NCI-H2227 treated with DMSO at 0.1 percent for 48 hours (cell line): Measurements from ENCODE around the gene NNAT.

Experiments used
- DNase-seq: peaks from one replicate; lab custom pipeline; 2025; lab: John Stamatoyannopoulos, UW

The NNAT gene

DNA sequence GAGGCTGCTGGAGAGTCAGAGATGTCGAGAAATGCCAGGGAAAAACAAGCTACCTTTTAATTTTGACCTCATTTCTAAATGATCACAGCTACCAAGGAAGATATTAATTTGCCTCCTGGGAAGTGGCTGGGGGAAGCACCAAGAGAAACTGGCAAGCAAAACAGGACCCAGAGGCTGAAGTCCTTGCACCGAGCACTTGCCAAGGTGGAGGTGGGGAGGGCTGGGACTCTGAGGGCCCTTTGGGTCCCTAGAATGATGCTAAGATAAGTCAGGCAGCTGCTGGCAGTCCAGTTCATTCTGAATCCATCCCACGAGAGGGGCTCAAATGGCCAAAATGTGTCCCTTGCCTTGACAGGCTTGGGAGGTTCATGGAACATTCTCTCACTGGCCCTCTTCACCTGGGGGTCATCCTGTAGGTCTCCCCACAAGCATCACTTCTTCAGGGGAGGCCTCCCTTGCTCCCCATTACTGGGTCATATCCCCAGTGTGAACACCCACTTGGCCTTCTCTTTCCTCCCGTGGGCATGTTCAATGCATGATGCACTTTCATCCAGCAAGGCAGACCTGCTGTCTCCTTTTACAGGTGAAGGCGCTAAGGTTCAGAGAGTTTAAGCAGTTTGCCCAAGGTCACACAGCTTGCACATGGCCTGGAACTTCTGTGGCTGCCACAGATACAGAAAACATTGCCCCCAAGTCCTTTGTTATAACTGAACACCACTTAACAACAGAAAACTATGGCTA is 45.7 kb downstream of the NNAT start:
- DNase-seq = no peak

DNA sequence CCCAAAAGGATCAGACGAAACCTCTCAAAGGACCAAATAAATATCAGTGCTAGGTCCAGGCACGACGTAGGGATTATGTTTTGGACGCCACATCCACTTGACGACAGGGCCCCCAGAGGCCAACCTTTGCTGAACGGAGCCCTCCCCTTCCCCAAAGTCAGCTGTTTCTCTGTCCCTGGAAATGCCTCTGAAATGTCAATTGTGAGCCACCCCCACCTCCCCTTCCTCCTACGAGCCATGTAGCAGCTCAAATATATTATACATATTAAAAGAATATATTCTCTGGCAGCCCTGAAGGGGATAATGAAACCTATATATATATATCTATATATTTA is 46.2 kb downstream of the NNAT start:
- no peak for DNase-seq

DNA sequence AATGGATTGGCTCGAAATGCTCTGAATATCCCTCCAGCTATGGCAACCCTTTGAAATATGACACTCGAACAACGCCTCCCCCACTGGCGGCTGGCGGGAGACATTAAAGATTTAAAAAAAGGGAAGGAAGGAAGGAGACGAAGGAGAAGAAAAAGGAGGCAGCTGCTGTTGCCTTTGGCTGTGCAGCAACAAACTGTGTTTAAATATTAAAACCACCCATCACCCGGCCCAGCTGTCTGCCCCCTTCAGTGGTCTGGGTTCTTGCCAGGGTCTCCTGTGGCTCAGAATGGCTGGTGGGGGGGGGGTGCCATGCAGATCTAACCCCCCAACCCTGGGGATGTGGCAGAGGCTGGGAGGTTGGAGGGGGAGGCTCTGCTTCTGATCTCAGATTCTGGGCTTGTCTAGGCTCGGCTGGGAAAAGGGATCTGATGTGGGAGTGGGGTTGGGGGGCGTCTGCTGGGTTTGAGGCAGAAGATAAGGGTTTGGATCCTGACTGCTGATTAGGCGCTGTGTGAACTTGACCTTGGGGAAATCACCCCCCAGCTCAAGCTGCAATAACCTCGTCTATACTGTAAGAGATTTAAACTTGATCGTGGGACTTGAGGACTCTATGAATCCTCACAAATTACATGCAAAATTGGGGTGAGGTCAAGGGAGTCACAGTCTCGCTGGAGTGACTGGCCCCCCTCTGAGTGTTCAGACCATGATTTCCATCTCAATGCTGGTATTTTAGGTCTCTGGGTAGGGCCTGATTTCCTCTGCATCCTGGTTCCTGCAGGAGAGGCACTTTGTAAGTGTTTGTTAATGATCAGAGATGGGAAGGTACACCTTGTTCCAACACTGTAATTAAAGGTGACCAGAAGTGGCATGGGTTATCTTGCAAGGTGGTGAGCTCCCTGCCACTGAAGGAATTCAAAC is 46.9 kb downstream of the NNAT start:
- peak; percentile 68 for DNase-seq

GRCh38 chr20:37570419-37570818 is 49.4 kb downstream of the NNAT start:
- no peak for DNase-seq

GRCh38 chr20:37571033-37571432 is 50.0 kb downstream of the NNAT start:
- DNase-seq = no peak
